ENCODE measurements around the gene DGKB.

DGKB gene

GRCh38 chr7:14800664-14801063 is 101.9 kb downstream of the DGKB start:
- no peak for DNase-seq (ENCODE audit: extremely low read depth, low read depth)

GRCh38 chr7:14793151-14793550 is 109.4 kb downstream of the DGKB start:
- TF ChIP-seq CTCF (IDR thresholded peaks at IDR 0.05; ENCODE audit: low read depth, low read length, missing control alignments) = no peak
- no peak for DNase-seq (ENCODE audit: extremely low read depth, low read depth)
- H3K4me3 ChIP-seq (replicated peaks; ENCODE audit: low read depth, low read length) = no peak overlapping the region

More at GRCh38 chr7:14800664-14801063, 101.9 kb downstream of the DGKB start:
- no peak for TF ChIP-seq CTCF (IDR thresholded peaks at IDR 0.05; ENCODE audit: low read depth, low read length, missing control alignments)
- H3K4me3 ChIP-seq (replicated peaks; ENCODE audit: low read depth, low read length) = no peak overlapping the region

GRCh38 chr7:14787551-14787950 is 115.0 kb downstream of the DGKB start:
- DNase-seq (ENCODE audit: extremely low read depth, low read depth) = no peak
- H3K4me3 ChIP-seq (replicated peaks; ENCODE audit: low read depth, low read length) = no peak overlapping the region
- no peak for TF ChIP-seq CTCF (IDR thresholded peaks at IDR 0.05; ENCODE audit: low read depth, low read length, missing control alignments)

DNA sequence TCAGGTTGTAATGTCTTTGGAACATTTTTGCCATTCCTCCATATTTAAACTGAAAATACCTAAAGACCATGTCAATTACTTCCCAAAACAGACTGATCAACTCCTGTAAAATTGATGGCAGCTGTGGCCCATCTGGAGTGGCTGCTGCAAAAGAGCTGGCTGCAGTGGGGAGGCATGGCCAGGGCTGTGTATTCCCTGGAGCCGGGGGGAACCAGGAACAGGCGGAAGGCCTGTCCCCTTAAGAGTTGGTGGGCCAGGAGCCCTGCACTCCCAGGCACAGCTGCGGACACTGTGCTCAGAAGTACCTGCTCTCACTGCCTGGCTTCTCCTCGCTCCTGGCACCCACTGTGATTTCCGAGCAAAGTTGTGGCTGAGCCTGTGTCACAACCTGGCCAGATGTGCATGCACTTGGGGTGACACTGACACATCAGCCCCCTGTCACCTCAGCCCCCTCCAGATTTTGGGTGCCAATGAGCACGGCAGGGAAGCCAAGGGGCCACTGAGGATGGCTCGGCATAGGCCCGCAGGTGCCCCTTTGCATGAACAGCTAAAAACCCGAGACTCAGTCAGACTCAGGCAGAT is 116.1 kb downstream of the DGKB start:
- H3K4me3 ChIP-seq (replicated peaks; ENCODE audit: low read depth, low read length) = no peak overlapping the region
- TF ChIP-seq CTCF (IDR thresholded peaks at IDR 0.05; ENCODE audit: low read depth, low read length, missing control alignments) = no peak
- no peak for DNase-seq (ENCODE audit: extremely low read depth, low read depth)

DNA sequence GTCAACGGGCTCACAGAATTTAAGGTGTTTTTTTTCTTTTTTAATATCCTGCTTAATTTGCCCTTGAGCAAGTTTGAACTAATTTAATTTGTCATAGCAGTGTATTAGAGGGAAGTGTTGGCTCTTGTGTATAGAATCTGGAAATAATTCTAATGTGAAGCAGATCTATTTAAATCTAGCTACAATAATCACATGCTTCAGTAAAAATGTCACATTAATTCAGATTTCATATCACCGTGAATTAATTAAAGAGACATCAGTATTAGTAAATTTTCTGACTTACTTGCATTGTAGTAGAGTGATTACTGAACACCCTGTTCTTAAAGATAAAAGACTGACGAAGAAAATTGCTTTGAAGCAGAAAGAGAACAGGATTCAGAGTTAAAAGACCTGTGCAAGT is 124.7 kb downstream of the DGKB start:
- DNase-seq (ENCODE audit: extremely low read depth, low read depth) = no peak
- no peak for TF ChIP-seq CTCF (IDR thresholded peaks at IDR 0.05; ENCODE audit: low read depth, low read length, missing control alignments)
- H3K4me3 ChIP-seq (replicated peaks; ENCODE audit: low read depth, low read length) = no peak overlapping the region

GRCh38 chr7:14776266-14776665 is 126.3 kb downstream of the DGKB start:
- no peak overlapping the region for H3K4me3 ChIP-seq (replicated peaks; ENCODE audit: low read depth, low read length)
- no peak for DNase-seq (ENCODE audit: extremely low read depth, low read depth)
- no peak for TF ChIP-seq CTCF (IDR thresholded peaks at IDR 0.05; ENCODE audit: low read depth, low read length, missing control alignments)

- no peak overlapping the region for H3K4me3 ChIP-seq (replicated peaks; ENCODE audit: low read depth, low read length)
- TF ChIP-seq CTCF (IDR thresholded peaks at IDR 0.05; ENCODE audit: low read depth, low read length, missing control alignments) = no peak
- DNase-seq (ENCODE audit: extremely low read depth, low read depth) = no peak
Measured at GRCh38 chr7:14773729-14774271, 128.8 kb downstream of the DGKB start.
